Measurements from ENCODE around the gene YTHDF2. TPM values are rescaled to one million over a fixed set of nuclear protein-coding genes. Genes with fewer than 3 reads are reported as not detected.
"Not testable (repeated sequence)": the region's sequence is repeated elsewhere in the genome, so short reads cannot be mapped to it uniquely, and the experiment has no call there.

Gene YTHDF2
- total RNA-seq, 1 experiment from 2014 or later = 63.3 TPM

DNA sequence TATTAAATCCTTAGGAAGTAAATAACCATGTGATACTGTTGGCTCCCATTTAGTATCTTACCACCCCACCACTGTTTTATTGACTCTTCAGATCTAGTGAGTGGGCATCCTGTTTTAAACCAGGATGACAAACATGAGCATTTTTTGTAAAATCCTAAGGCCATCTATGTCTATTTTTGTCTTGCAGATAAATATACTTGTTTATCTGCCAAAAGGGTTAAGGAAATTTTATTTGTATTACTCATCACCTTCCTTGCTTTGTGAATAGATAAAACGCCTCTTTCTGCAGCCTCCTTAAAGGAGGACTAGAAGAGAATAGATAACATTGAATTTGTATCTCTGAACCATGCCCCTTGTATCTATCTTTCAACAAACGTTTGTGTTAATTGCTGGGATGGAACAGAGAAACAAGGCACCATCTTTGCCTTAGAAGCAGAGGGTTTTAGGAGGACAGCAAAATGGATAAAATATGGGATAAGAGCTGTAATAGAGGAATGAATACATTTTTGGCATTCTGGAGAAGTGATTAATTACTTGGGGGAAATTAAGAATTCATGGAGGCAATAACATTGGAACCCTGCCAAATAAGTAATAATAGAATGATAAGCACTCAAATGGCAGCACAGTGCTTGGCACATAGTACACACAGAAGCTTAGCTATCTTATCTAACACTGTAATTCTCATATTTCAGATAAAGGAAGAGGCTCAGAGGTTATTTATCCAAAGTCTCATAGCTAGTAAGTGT is 14.7 kb downstream of the YTHDF2 start:
- in situ Hi-C loops (cut with HindIII; ENCODE audit: low pct_unique_long_range_greater_than_20kb, low sequenced_read_pairs) = no loop called here

GRCh38 chr1:28755701-28756100 is 19.0 kb downstream of the YTHDF2 start:
- no peak for DNase-seq (ENCODE audit: low read depth, low spot score)
- in situ Hi-C loops (cut with HindIII; ENCODE audit: low pct_unique_long_range_greater_than_20kb, low sequenced_read_pairs) = no loop called here

More for the DNA sequence above, 14.7 kb downstream of the YTHDF2 start:
- peak; percentile 59 for DNase-seq (ENCODE audit: low read depth, low spot score)

DNA sequence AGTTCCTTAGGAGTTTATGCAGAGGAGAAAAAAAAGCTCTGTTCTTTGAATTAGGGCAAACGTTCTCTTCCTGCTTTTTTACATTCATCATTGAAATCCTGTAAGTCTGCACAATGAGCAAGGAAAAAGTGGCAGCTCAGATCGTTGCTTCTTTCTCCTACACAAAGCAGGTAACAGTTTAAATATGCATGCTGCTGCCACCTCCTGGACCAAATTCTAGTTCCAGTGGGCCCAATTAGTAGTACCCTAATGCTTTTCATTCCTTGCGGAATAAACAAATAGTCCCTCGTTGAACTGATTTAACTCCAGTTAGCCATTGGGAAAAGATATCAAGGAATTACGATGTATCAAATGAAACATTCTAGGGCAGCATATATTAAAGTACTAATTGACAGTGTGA is 20.1 kb downstream of the YTHDF2 start:
- DNase-seq (ENCODE audit: low read depth, low spot score) = peak; percentile 22
- in situ Hi-C loops (cut with HindIII; ENCODE audit: low pct_unique_long_range_greater_than_20kb, low sequenced_read_pairs) = no loop called here

DNA sequence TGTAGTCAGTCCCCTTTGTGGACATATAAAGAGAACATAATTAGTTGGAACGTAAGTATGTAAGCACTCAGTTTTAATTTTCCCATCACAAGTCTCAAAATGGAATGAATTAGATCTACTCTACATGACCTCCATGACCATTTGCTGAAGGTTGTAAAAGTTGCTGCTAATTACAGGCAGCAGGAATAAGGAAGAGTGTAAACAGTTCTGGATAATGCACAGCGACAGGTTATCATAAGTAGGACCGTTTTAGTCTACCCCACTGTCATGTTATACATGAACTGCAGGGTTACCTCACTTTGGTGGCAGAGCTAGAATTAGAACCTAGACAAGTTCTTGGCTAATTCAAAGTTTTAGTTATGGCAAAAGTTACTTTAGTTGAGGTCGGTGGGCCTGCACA is 21.7 kb downstream of the YTHDF2 start:
- DNase-seq (ENCODE audit: low read depth, low spot score) = no peak
- in situ Hi-C loops (cut with HindIII; ENCODE audit: low pct_unique_long_range_greater_than_20kb, low sequenced_read_pairs) = no loop called here

DNA sequence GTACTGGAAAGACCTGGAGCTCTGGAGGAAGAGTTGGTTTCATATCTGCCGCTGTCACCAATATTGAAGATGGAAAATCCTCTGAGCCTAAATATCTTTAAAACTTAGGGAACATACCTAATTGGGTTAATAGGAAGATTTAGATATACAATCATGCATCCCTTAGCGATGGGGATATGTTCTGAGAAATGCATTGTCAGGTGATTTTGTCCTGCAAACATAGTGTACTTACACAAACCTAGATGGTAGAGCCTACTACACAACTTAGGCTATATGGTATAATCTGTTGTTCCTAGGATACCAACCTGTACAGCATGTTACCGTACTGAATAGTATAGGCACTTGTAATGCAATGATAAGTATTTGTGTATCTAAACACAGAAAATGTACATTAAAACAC is 22.5 kb downstream of the YTHDF2 start:
- in situ Hi-C loops (cut with HindIII; ENCODE audit: low pct_unique_long_range_greater_than_20kb, low sequenced_read_pairs) = no loop called here

GRCh38 chr1:28761189-28761588 is 24.4 kb downstream of the YTHDF2 start:
- no peak for DNase-seq (ENCODE audit: low read depth, low spot score)
- in situ Hi-C loops (cut with HindIII; ENCODE audit: low pct_unique_long_range_greater_than_20kb, low sequenced_read_pairs) = no loop called here

More for the DNA sequence above, 22.5 kb downstream of the YTHDF2 start:
- no peak for DNase-seq (ENCODE audit: low read depth, low spot score)

DNA sequence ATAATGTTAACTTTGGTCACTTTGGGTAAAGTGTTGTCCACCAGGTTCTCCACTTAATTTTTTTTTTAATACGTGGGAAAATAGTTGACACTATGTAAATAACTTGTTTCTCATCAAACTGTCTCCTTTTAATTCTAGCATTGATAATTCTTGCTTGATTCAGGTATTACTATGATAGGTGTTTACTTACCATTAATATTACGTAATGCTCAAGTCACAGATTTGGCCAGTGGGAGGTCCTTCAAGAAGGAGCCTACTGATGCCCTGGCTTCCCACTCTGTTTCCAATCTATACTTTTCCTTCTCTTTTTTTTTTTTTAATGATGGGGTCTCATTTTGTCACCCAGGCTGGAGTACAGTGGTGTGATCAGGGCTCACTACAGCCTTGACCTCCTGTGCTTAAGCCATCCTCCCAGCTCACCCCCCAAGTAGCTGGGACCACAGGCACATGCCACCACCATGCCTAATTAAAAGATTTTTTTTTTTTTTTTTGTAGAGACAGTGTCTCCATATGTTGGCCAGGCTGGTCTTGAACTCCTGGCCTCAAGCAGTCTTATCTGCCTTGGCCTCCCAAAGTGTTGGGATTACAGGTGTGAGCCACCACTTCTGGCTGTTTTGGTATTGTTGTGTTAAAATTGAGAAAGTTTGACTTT is 29.9 kb downstream of the YTHDF2 start:
- DNase-seq (ENCODE audit: low read depth, low spot score) = no peak
- in situ Hi-C loops (cut with HindIII; ENCODE audit: low pct_unique_long_range_greater_than_20kb, low sequenced_read_pairs) = no loop called here

DNA sequence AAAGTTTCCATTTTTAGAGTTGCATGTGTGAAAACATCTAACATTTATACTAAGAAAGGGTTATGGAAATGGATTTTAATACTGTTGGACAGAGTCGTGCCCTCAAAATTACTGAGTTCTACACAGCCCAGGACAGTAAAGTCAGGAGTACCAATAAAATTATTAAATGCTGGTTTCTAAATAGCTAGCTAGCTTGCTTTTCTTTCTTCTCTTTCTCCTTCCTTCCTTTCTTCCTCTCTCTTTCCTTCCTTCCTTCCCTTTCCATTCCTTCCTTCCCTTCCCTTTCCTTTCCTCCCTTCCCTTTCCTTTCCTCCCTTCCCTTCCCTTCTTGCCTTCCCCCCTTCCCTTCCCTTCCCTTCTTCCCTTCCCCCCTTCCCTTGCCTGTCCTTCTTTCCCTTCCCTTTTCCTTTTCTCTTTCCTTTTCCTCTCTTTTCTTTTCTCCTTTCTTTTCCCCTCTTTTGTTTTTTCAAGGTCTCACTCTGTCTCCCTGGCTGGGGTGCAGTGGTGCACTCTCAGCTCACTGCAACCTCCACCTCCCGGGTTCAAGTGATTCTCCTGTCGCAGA is 33.9 kb downstream of the YTHDF2 start:
- no peak for DNase-seq (ENCODE audit: low read depth, low spot score)
- in situ Hi-C loops (cut with HindIII; ENCODE audit: low pct_unique_long_range_greater_than_20kb, low sequenced_read_pairs) = no loop called here

DNA sequence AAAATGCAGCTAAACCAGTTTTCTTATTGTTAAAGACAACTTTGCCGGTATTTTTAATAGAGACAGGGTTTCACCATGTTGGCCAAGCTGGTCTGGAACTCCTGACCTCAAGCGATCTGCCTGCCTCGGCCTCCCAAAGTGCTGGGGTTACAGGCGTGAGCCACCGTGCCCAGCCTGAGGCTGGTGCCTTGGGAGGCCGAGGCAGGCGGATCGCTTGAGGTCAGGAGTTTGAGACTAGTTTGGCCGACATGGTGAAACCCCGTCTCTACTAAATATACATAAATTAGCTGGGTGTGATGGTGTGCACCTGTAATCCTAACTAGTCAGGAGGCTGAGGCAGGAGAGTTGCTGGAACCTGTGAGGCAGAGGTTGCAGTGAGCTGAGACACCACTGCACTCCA is 35.2 kb downstream of the YTHDF2 start:
- DNase-seq (ENCODE audit: low read depth, low spot score); in situ Hi-C loops (cut with HindIII; ENCODE audit: low pct_unique_long_range_greater_than_20kb, low sequenced_read_pairs): not testable (repeated sequence)

DNA sequence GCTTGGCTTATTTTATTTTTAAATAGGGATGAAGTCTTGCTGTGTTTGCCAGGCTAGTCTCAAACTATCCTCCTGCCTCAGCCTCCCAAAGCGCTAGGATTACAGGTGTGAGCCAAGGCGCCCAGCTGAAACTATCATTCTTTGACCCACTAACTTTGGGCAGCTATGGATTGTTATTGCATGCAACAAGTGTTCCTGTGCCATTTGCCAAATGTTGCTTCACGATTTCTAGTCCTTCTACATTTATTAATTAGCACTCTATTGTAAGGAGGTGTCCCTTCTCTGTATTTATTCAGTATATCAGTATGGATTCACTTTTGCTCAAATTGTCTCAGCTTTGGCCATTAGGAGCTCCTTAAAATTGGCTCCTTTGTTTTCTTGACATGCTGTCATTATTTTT is 36.4 kb downstream of the YTHDF2 start:
- in situ Hi-C loops (cut with HindIII; ENCODE audit: low pct_unique_long_range_greater_than_20kb, low sequenced_read_pairs) = no loop called here
- DNase-seq (ENCODE audit: low read depth, low spot score) = no peak

DNA sequence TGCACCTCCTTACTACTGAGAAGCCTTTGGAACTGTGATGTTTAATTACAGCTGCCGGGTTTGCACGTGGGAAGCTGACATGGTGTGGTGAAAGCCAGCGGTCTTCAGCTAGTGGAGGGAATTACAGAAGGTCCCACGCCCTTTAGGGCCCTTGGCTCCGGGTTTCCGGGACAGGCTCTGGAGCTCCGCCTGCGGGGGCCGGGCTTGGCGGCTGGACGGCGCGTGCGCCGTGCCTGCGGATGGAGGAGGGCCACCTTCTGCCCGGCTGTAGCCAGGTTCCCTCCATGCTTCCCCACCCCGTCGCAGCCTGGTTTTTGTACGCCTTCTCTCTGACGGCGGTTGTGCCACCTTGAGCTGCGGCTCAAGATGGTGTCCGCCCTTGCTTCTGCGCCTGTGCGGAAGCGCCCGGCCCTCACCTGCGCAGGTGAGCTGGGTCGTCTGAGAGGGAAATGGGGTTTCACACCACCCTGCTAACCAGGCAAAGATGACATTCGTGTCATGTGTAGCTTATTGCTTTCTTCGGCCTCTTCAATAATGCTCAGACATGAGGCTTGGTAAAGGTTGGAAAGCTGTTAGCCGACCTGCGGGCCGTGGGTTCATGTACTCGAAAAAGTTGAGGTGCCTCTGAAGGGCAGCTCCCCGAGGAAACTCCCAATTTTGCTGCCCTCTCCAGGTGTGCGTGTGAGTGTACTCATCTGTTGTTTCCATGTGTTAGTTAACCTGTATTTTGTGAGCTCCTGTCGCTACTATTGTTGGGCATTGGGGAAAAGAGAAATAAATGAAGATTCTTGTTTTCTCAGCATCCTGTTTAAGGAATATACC is 38.6 kb downstream of the YTHDF2 start:
- in situ Hi-C loops (cut with HindIII; ENCODE audit: low pct_unique_long_range_greater_than_20kb, low sequenced_read_pairs) = no loop called here

DNA sequence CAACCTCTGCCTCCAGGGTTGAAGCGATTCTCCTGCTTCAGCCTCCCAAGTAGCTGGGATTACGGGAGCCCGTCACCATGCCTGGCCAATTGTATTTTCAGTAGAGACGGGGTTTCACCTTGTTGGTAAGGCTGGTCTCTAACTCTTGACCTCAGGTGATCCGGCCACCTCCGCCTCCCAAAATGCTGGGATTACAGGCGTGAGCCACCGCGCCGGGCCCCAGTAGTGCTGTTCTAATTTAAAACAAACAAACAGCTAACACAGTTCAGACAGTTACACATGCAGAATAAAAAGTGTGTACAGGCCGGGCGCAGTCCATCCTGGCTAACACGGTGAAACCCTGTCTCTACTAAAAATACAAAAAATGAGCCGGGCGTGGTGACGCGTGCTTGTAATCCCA is 39.6 kb downstream of the YTHDF2 start:
- in situ Hi-C loops (cut with HindIII; ENCODE audit: low pct_unique_long_range_greater_than_20kb, low sequenced_read_pairs) = no loop called here
- no peak for DNase-seq (ENCODE audit: low read depth, low spot score)

More for the DNA sequence above, 38.6 kb downstream of the YTHDF2 start:
- peak; percentile 56 for DNase-seq (ENCODE audit: low read depth, low spot score)

GRCh38 chr1:28778021-28778420 is 41.3 kb downstream of the YTHDF2 start:
- in situ Hi-C loops (cut with HindIII; ENCODE audit: low pct_unique_long_range_greater_than_20kb, low sequenced_read_pairs) = no loop called here
- DNase-seq (ENCODE audit: low read depth, low spot score) = no peak

DNA sequence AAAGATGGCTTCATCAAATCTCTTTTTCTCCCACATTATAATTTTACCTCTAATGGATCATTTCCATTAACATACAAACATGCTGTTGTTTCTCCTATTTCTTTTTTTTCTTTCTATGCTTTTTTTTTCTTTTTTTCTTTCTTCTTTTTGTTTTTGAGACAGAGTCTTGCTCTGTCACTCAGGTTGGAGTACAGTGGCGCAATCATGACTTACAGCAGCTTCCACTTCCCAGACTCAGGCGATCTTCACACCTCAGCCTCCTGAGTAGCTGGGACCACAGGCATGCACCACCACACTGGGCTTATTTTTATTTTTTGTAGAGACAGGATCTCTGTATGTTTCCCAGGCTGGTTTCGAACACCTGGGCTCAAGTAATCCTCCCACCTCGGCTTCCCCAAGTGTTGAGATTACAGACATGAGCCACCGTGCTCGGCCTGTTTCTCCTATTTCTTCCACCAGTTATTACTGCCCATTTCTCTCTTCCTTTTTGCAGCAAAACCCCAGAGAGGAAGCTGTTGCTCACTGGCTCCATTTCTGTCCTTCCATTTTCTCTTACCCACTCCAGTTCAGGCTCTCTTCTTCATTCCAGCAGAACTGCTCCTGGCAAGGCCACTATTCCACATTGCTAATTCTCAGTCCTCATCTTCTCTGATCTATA is 43.1 kb downstream of the YTHDF2 start:
- no peak for DNase-seq (ENCODE audit: low read depth, low spot score)
- in situ Hi-C loops (cut with HindIII; ENCODE audit: low pct_unique_long_range_greater_than_20kb, low sequenced_read_pairs) = no loop called here

DNA sequence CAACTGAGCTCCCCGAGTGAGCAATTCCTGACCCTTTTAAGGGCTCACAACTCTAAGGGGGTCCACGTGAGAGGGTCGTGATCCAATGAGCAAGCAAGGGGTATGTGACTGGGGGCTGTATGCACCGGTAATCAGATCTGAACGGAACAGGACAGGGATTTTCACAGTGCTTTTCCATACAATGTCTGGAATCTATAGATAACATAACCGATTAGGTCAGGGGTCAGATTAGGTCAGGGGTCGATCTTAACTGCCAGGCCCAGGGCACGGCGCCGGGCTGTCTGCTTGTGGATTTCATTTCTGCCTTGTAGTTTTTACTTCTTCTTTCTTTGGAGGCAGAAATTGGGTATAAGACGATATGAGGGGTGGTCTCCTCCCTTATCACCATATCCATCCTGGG is 44.6 kb downstream of the YTHDF2 start:
- in situ Hi-C loops (cut with HindIII; ENCODE audit: low pct_unique_long_range_greater_than_20kb, low sequenced_read_pairs) = no loop called here
- no peak for DNase-seq (ENCODE audit: low read depth, low spot score)

- in situ Hi-C loops (cut with HindIII; ENCODE audit: low pct_unique_long_range_greater_than_20kb, low sequenced_read_pairs) = no loop called here
- DNase-seq (ENCODE audit: low read depth, low spot score) = no peak
Observed at GRCh38 chr1:28782011-28782410, 45.3 kb downstream of the YTHDF2 start.

GRCh38 chr1:28783363-28783762 is 46.6 kb downstream of the YTHDF2 start:
- in situ Hi-C loops (cut with HindIII; ENCODE audit: low pct_unique_long_range_greater_than_20kb, low sequenced_read_pairs) = no loop called here
- DNase-seq (ENCODE audit: low read depth, low spot score) = no peak

DNA sequence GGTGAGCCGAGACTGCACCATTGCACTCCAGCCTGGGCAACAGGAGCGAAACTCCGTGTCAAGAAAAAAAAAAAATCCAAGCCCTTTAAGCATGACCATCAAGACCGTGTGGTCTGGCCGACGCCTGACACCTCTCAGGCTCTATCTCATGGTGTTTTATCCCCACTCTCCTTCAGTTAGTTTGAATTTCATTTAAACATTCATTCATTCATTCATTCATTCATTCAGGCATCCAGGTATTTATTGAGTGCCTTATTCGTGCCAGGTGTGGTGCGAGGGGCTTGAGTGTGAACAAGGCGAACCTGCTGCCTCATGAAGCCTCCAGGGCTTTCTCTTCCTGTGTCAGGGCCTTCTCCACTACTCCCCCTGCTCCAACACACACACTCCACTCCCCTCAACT is 52.7 kb downstream of the YTHDF2 start:
- in situ Hi-C loops (cut with HindIII; ENCODE audit: low pct_unique_long_range_greater_than_20kb, low sequenced_read_pairs) = no loop called here
- no peak for DNase-seq (ENCODE audit: low read depth, low spot score)
